GM12872 (cell line): ENCODE data around the gene KATNAL1.

Experiments
- TF ChIP-seq, protein P1 (sequence below): IDR thresholded peaks from 3 replicates; pipeline ENCODE4 v1.5.1; 2011; ENCODE audit warnings: low read depth, mild to moderate bottlenecking, low read length, moderate library complexity; ENCODE audit not compliant: insufficient read depth

The KATNAL1 gene

GRCh38 chr13:30175166-30175565 is 132.2 kb downstream of the KATNAL1 start:
- TF ChIP-seq, protein P1, sequence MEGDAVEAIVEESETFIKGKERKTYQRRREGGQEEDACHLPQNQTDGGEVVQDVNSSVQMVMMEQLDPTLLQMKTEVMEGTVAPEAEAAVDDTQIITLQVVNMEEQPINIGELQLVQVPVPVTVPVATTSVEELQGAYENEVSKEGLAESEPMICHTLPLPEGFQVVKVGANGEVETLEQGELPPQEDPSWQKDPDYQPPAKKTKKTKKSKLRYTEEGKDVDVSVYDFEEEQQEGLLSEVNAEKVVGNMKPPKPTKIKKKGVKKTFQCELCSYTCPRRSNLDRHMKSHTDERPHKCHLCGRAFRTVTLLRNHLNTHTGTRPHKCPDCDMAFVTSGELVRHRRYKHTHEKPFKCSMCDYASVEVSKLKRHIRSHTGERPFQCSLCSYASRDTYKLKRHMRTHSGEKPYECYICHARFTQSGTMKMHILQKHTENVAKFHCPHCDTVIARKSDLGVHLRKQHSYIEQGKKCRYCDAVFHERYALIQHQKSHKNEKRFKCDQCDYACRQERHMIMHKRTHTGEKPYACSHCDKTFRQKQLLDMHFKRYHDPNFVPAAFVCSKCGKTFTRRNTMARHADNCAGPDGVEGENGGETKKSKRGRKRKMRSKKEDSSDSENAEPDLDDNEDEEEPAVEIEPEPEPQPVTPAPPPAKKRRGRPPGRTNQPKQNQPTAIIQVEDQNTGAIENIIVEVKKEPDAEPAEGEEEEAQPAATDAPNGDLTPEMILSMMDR = no peak

DNA sequence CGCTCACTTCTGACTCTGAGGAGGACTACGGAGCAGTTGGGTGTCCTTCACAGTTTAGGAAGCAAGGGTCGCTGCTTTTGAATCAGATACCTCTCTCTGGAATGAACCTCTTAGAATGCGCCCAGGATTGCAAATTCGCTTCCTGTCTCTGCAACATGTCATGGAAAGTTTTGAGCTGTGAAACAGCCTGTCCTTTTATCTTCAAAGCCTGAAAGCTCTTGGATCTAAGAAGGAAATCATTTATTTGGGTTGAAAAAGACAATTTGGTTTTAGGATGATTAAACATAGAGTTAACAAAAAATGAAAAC is 134.1 kb downstream of the KATNAL1 start:
- TF ChIP-seq, protein P1 = no peak

DNA sequence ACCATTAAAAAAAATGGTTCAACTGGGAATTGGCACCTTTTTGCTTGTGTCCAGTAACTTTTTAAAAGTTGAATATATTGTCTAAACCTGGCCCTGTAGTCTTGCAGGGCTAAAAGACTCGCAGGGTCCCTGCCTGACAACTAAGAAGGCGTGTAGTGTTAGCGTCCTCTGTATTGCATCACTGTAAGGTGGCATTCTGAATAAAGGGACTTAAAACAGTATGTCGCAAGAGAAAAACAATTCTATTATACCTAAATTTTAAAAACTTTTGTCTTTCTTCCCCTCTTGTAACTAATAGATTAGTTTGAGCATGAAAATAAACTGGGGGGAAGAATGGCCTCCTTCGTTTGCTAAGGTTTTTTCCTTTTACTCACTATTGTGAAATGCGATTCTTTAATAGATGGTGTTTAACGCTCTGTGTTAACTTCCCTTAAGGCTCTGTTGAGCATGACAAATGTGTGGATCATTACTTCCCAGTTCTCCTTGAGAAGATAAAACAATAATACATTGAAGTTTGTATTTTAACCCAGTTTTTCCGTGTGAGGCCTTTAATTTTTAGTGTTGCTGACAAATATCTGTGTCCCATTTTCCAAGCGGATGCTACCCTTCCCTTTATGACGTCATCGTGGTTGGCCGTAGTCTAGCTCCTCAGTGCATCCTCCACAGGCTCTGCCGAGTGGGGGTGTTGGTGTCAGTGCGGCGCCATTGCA is 134.6 kb downstream of the KATNAL1 start:
- TF ChIP-seq, protein P1 = no peak

DNA sequence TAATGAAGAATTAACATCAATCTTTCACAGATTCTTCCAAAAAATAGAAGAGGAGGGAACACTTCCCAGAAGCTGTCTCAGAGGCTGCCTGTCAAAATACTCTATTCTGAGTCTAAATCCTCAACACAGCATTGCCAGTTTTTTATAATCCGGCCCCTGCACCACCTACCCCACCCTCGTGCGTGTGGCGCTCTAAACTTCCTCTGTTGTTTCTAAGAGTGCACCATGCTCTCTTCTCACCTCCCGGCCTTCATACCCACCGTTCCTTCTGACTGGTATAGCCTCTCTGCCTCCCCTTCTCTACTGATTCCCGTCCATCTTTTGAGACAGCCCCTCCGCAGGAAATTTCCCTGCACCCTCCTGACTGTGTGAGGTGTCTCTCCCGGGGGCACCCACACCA is 136.8 kb downstream of the KATNAL1 start:
- TF ChIP-seq, protein P1 = no peak

DNA sequence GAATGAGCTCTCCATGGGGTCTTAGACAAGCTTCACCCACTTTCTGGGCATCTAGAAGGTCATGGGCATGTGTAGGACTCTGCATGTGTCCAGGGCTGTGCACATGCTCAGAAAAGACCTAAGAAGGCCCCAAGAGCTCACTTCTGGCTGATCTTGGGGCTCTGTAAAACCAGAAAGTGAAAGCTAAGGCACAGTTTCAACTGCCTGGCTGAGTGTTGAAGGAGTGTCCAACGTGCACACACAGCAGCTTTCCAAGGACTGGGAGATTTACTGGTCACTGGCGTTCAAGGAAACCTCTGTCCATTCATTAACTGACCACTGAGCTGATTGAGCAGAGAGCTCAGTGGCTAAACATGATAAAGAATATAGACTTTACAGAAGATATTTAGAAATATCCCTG is 137.9 kb downstream of the KATNAL1 start:
- TF ChIP-seq, protein P1 = no peak

GRCh38 chr13:30165796-30166195 is 141.6 kb downstream of the KATNAL1 start:
- TF ChIP-seq, protein P1 = no peak

- TF ChIP-seq, protein P1 = no peak
These were observed 142.3 kb downstream of the KATNAL1 start for GRCh38 chr13:30165071-30165470.

DNA sequence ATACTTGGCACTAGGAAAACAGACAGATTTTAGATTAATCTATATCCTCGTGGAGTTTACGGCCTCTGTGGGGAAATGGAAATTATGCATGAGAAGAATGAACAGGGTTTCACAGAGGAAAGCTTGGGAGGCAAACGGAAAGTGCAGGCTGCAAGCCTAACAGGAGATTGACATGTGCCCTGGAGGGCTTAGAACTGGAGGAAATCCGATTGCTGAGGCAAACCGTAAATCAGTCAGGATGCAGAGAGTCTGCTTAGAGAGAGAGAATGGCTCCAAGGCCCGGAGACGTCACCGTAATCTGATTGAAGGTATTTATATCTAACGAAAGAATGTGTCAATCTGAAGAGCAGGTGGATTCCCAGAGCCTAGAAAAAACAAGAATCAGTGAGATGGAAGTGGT is 143.2 kb downstream of the KATNAL1 start:
- TF ChIP-seq, protein P1 = no peak
